Tibial nerve (tissue), 3 donors: ENCODE results near the gene TSHZ2.

Experiments
- POLR2A ChIP-seq, 2 donors: fragments of 450-650 bp; IDR thresholded peaks; one replicate each; pipeline ENCODE4 v1.6.1; 2017; ENCODE audit warnings: antibody characterized with exemption in 2 of 2, mild to moderate bottlenecking in 2 of 2, moderate library complexity in 2 of 2
- TF ChIP-seq, protein P1 (sequence below), 5 experiments: fragments of 200-600 bp in 3 of 5; fragments of 450-650 bp in 2 of 5; sonication (generic) in 3 of 5; IDR thresholded peaks; one replicate each; pipeline ENCODE4 v1.5.1; 2016 to 2019; ENCODE audit warnings: antibody characterized with exemption in 5 of 5, mild to moderate bottlenecking in 3 of 5, moderate library complexity in 2 of 5

GRCh38 chr20:53164072-53164471 is 191.9 kb downstream of the TSHZ2 start:
- TF ChIP-seq, protein P1, sequence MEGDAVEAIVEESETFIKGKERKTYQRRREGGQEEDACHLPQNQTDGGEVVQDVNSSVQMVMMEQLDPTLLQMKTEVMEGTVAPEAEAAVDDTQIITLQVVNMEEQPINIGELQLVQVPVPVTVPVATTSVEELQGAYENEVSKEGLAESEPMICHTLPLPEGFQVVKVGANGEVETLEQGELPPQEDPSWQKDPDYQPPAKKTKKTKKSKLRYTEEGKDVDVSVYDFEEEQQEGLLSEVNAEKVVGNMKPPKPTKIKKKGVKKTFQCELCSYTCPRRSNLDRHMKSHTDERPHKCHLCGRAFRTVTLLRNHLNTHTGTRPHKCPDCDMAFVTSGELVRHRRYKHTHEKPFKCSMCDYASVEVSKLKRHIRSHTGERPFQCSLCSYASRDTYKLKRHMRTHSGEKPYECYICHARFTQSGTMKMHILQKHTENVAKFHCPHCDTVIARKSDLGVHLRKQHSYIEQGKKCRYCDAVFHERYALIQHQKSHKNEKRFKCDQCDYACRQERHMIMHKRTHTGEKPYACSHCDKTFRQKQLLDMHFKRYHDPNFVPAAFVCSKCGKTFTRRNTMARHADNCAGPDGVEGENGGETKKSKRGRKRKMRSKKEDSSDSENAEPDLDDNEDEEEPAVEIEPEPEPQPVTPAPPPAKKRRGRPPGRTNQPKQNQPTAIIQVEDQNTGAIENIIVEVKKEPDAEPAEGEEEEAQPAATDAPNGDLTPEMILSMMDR (IDR thresholded peaks at IDR 0.05), result no peak
- no peak for TF ChIP-seq POLR2A (IDR thresholded peaks at IDR 0.05)
